IMR-90 (cell line): ENCODE measurements around the gene TFB1M. TPM values are rescaled to one million over a fixed set of nuclear protein-coding genes. Genes with fewer than 3 reads are reported as not detected.

Experiments used
- ATAC-seq: fragments of 200-7000 bp; cut with Tn5 transposase; 2 replicates; pipeline ENCODE4 v1.9.1; 2020; ENCODE audit warnings: low read depth, mild to moderate bottlenecking, moderate library complexity
- BruUV-seq: library from RNA; stranded (reverse); fragments of 400-500 nt; replicated peaks from 2 replicates; lab custom pipeline; 2021; lab: Mats Ljungman, UMichigan
- CTCF ChIA-PET: fragments of 300-600 bp; formaldehyde crosslinking; extraction: SDS; loops from one replicate; lab custom pipeline; 2021; ENCODE audit warnings: antibody characterized with exemption; lab: Yijun Ruan, JAX
- POLR2A ChIA-PET: fragments of 300-600 bp; sonication (Branson Sonifier 250); formaldehyde crosslinking; loops from one replicate; lab custom pipeline; 2022; ENCODE audit warnings: antibody characterized with exemption; ENCODE audit not compliant: unreplicated experiment; lab: Charles Lee
- DNase-seq: peaks from one replicate; pipeline ENCODE4 v3.0.0; 2013
- H2AFZ ChIP-seq: replicated peaks from 2 replicates; pipeline ENCODE3; 2013; ENCODE audit warnings: low read length, mild to moderate bottlenecking; ENCODE audit not compliant: poor library complexity
- H2AK5ac ChIP-seq: 2 replicates; pipeline ENCODE4 v1.6.1; 2013; ENCODE audit warnings: low read depth, low read length, inconsistent platforms
- H2AK9ac ChIP-seq: replicated peaks from 2 replicates; pipeline ENCODE3; 2013; ENCODE audit warnings: mild to moderate bottlenecking, low read depth, low read length, moderate library complexity; ENCODE audit not compliant: poor library complexity
- H2BK120ac ChIP-seq: 2 replicates; pipeline ENCODE4 v1.6.1; 2013; ENCODE audit warnings: low read depth, low read length, inconsistent platforms
- H2BK15ac ChIP-seq: 3 replicates; pipeline ENCODE4 v1.6.1; 2013; ENCODE audit warnings: low read depth, low read length, inconsistent platforms
- H2BK20ac ChIP-seq: 2 replicates; pipeline ENCODE4 v1.6.1; 2013; ENCODE audit warnings: low read depth, mild to moderate bottlenecking, inconsistent platforms, low read length, moderate library complexity
- H2BK5ac ChIP-seq: 2 replicates; pipeline ENCODE4 v1.6.1; 2013; ENCODE audit warnings: mild to moderate bottlenecking, low read depth, low read length, inconsistent platforms; ENCODE audit not compliant: poor library complexity, severe bottlenecking
- H3K14ac ChIP-seq: replicated peaks from 2 replicates; pipeline ENCODE4 v1.6.1; 2013; ENCODE audit warnings: low read depth, low read length, inconsistent platforms
- H3K18ac ChIP-seq: 2 replicates; pipeline ENCODE4 v1.6.1; 2013; ENCODE audit warnings: low read depth, low read length, control low read depth
- H3K23ac ChIP-seq: 2 replicates; pipeline ENCODE4 v1.6.1; 2013; ENCODE audit warnings: low read depth, low read length, inconsistent platforms
- H3K27ac ChIP-seq: 2 replicates; pipeline ENCODE4 v1.5.1; 2013; ENCODE audit warnings: mild to moderate bottlenecking, control low read depth, low read length; ENCODE audit not compliant: insufficient read depth
- H3K27me3 ChIP-seq: 2 replicates; pipeline ENCODE4 v1.6.1; 2013; ENCODE audit warnings: low read length; ENCODE audit not compliant: control insufficient read depth, insufficient read depth
- H3K36me3 ChIP-seq: 2 replicates; pipeline ENCODE4 v1.6.1; 2013; ENCODE audit warnings: low read length, mixed read lengths; ENCODE audit not compliant: control insufficient read depth, insufficient read depth
- H3K4ac ChIP-seq: 2 replicates; pipeline ENCODE4 v1.6.1; 2013; ENCODE audit warnings: low read depth, low read length, inconsistent platforms
- H3K4me1 ChIP-seq: 2 replicates; pipeline ENCODE4 v1.6.1; 2013; ENCODE audit warnings: low read length, mixed read lengths; ENCODE audit not compliant: control insufficient read depth, insufficient read depth
- H3K4me2 ChIP-seq: 2 replicates; pipeline ENCODE4 v1.6.1; 2013; ENCODE audit warnings: low read depth, mild to moderate bottlenecking, control low read depth, low read length, moderate library complexity
- H3K4me3 ChIP-seq: 2 replicates; pipeline ENCODE4 v1.5.1; 2013; ENCODE audit warnings: low read depth, mild to moderate bottlenecking, control low read depth, low read length, moderate library complexity; ENCODE audit not compliant: insufficient read depth
- H3K56ac ChIP-seq: 2 replicates; pipeline ENCODE4 v1.6.1; 2013; ENCODE audit warnings: low read length, inconsistent platforms; ENCODE audit not compliant: insufficient read depth; ENCODE audit errors: extremely low read depth
- H3K79me1 ChIP-seq, 2 experiments: 2 replicates each; pipeline ENCODE4 v1.6.1; 2013; ENCODE audit warnings: low read length in 2 of 2, inconsistent platforms in 1 of 2, low read depth in 1 of 2
- H3K9ac ChIP-seq: 2 replicates; pipeline ENCODE4 v1.6.1; 2013; ENCODE audit warnings: low read depth, low read length, control low read depth
- H3K9me1 ChIP-seq: 2 replicates; pipeline ENCODE4 v1.6.1; 2013; ENCODE audit warnings: low read length, inconsistent platforms; ENCODE audit not compliant: insufficient read depth
- H3K9me3 ChIP-seq: 2 replicates; pipeline ENCODE4 v1.6.1; 2013; ENCODE audit warnings: low read length; ENCODE audit not compliant: control insufficient read depth, insufficient read depth
- H4K20me1 ChIP-seq: 2 replicates; pipeline ENCODE4 v1.6.1; 2013; ENCODE audit warnings: low read length, inconsistent platforms; ENCODE audit not compliant: insufficient read depth
- H4K5ac ChIP-seq: 2 replicates; pipeline ENCODE4 v1.6.1; 2013; ENCODE audit warnings: mild to moderate bottlenecking, low read depth, low read length, control low read depth
- H4K8ac ChIP-seq, 2 experiments: 2 replicates each; pipeline ENCODE4 v1.6.1; 2013; ENCODE audit warnings: low read depth in 2 of 2, low read length in 2 of 2, control low read depth in 1 of 2, inconsistent platforms in 1 of 2
- H4K91ac ChIP-seq: 2 replicates; pipeline ENCODE4 v1.6.1; 2013; ENCODE audit warnings: low read depth, low read length, inconsistent platforms; ENCODE audit not compliant: insufficient read depth
- BHLHE40 ChIP-seq: fragments of 150-350 bp; IDR thresholded peaks from 2 replicates; pipeline ENCODE4 v1.6.1; 2016; ENCODE audit warnings: mild to moderate bottlenecking, low read depth, low read length
- CHD1 ChIP-seq: IDR thresholded peaks from 2 replicates; pipeline ENCODE4 v1.6.1; 2012; ENCODE audit warnings: low read depth, low read length, improper control_type of control experiment
- MAFK ChIP-seq: IDR thresholded peaks from 2 replicates; pipeline ENCODE4 v1.6.1; 2012; ENCODE audit warnings: low read depth, low read length, improper control_type of control experiment
- MAZ ChIP-seq: IDR thresholded peaks from 2 replicates; pipeline ENCODE4 v1.6.1; 2012; ENCODE audit warnings: low read depth, mild to moderate bottlenecking, low read length, improper control_type of control experiment, moderate library complexity, borderline replicate concordance
- POLR2A ChIP-seq: IDR thresholded peaks from 2 replicates; pipeline ENCODE4 v1.6.1; 2012; ENCODE audit warnings: mild to moderate bottlenecking, low read depth, low read length
- RAD21 ChIP-seq: IDR thresholded peaks from 2 replicates; pipeline ENCODE4 v1.6.1; 2012; ENCODE audit warnings: low read length, improper control_type of control experiment
- RFX5 ChIP-seq: IDR thresholded peaks from 2 replicates; pipeline ENCODE4 v1.8.0; 2012; ENCODE audit warnings: low read depth, mild to moderate bottlenecking, low read length, moderate library complexity
- WGBS, 2 experiments: methylation state at CpG; one replicate each; pipeline versions ENCODE4 v1.1.5 to v1.1.7; 2013; ENCODE audit warnings: missing lambda C conversion rate in 2 of 2; ENCODE audit not compliant: insufficient read length in 1 of 2; ENCODE audit errors: extremely low coverage in 2 of 2; 5-methylcytosine and 5-hydroxymethylcytosine counted together
- dilution Hi-C: fragments of 300-500 bp; cut with HindIII; formaldehyde crosslinking; loops from one replicate; pipeline ENCODE4 v1.14.3; 2018; ENCODE audit warnings: low sequenced_read_pairs; ENCODE audit not compliant: unreplicated experiment
- in situ Hi-C: fragments of 300-500 bp; cut with MboI; formaldehyde crosslinking; loops from 3 replicates; pipeline ENCODE4 v1.14.3; 2019; ENCODE audit warnings: low sequenced_read_pairs, inconsistent platforms, mixed read lengths
- intact Hi-C: fragments of 100-400 bp; cut with micrococcal nuclease; formaldehyde crosslinking; loops from 2 replicates; pipeline ENCODE4 v1.10.0; 2022
- polyA plus RNA-seq, 3 experiments: library from polyadenylated mRNA; depleted of rRNA; stranded (reverse); fragments of >200 nt; gene quantifications; 2 replicates each; pipeline ENCODE4 v1.2.3, GENCODE V29; 2012; ENCODE audit warnings: low replicate concordance in 1 of 3
- total RNA-seq: library from RNA; depleted of rRNA; stranded (reverse); fragments of >200 nt; gene quantifications from 2 replicates; pipeline ENCODE4 v1.2.3, GENCODE V29; 2012
- TF ChIP-seq, protein P1 (sequence below): fragments of 150-350 bp; IDR thresholded peaks from 2 replicates; pipeline ENCODE4 v1.6.1; 2017; ENCODE audit warnings: mild to moderate bottlenecking, antibody characterized with exemption, low read length, low read depth
- TF ChIP-seq, protein P2 (sequence below): fragments of 150-350 bp; IDR thresholded peaks from 2 replicates; pipeline ENCODE4 v1.6.1; 2016; ENCODE audit warnings: low read depth, mild to moderate bottlenecking, low read length, moderate library complexity, borderline replicate concordance

The TFB1M gene
- total and polyA plus RNA-seq, 2 of the 4 experiments (the other 2 are of a cell fraction) = 18.1 to 22.4 TPM

DNA sequence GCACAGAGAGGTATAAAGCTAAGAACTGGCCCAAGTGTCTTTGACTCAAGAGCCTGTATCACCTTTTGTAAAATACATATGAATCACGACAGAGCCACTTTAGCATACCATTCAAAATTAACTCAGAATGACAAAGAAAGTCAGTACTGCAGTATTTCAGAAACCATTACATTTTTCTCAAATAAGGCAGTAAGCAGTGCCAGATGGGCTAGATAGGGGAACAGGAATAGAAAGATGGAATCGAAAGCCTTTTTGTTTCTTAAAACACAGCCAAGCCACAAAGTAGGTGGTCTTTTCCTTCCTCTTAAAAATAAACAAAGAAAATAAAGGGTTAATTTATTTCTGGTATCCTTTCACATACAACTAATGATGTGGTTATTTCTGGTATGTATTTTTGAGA lies 40.2 kb downstream of the TFB1M start:
- H3K4me3 ChIP-seq = no peak overlapping the region
- H3K4me2 ChIP-seq = no peak overlapping the region
- TF ChIP-seq, protein P1, sequence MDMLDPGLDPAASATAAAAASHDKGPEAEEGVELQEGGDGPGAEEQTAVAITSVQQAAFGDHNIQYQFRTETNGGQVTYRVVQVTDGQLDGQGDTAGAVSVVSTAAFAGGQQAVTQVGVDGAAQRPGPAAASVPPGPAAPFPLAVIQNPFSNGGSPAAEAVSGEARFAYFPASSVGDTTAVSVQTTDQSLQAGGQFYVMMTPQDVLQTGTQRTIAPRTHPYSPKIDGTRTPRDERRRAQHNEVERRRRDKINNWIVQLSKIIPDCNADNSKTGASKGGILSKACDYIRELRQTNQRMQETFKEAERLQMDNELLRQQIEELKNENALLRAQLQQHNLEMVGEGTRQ = no peak
- no peak for TF ChIP-seq RFX5
- no peak for TF ChIP-seq MAFK
- TF ChIP-seq RAD21 = no peak
- TF ChIP-seq BHLHE40 = no peak
- TF ChIP-seq CHD1 = no peak
- TF ChIP-seq POLR2A = no peak
- TF ChIP-seq MAZ = no peak
- TF ChIP-seq, protein P2, sequence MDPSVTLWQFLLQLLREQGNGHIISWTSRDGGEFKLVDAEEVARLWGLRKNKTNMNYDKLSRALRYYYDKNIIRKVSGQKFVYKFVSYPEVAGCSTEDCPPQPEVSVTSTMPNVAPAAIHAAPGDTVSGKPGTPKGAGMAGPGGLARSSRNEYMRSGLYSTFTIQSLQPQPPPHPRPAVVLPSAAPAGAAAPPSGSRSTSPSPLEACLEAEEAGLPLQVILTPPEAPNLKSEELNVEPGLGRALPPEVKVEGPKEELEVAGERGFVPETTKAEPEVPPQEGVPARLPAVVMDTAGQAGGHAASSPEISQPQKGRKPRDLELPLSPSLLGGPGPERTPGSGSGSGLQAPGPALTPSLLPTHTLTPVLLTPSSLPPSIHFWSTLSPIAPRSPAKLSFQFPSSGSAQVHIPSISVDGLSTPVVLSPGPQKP = no peak
- H2AK5ac ChIP-seq = no peak overlapping the region
- no peak overlapping the region for H3K14ac ChIP-seq
- no TSS peak for BruUV-seq
- no peak overlapping the region for H2AK9ac ChIP-seq
- ATAC-seq = no peak
- H3K9ac ChIP-seq = no peak overlapping the region
- CTCF ChIA-PET = no interaction called here
- no peaks in the 10 kb centered on the region for H3K9me3 ChIP-seq
- no peak overlapping the region for H2BK5ac ChIP-seq
- no peak overlapping the region for H2BK20ac ChIP-seq
- H4K20me1 ChIP-seq = 0 out of 2 replicates have a peak, but pooled peaks cover 3% of the 10 kb centered on the region
- no peak overlapping the region; the same call in 2 of the 3 replicates for H2BK15ac ChIP-seq
- H3K27ac ChIP-seq = peak overlapping the region; percentile 19; the same call in 1 of the 2 replicates
- no peak overlapping the region; the same call in 1 of the 2 replicates for H3K56ac ChIP-seq
- no peak overlapping the region for H3K18ac ChIP-seq
- H3K4me1 ChIP-seq = peaks cover 17% of the 10 kb centered on the region
- peak overlapping the region; percentile 23; the same call in 1 of the 2 replicates for H2BK120ac ChIP-seq
- H3K27me3 ChIP-seq = no peaks in the 10 kb centered on the region
- peak overlapping the region; percentile 22; the same call in 1 of the 2 replicates for H3K4ac ChIP-seq
- in situ Hi-C loops (no loop called here), dilution Hi-C loops (no loop called here), intact Hi-C loops (no loop called here)
- H3K36me3 ChIP-seq = no peaks in the 10 kb centered on the region; the same call in 1 of the 2 replicates
- no peak overlapping the region for H4K91ac ChIP-seq
- H3K79me1 ChIP-seq = peaks cover 16 to 39% of the 10 kb centered on the region in 2 experiments
- H4K5ac ChIP-seq = no peak overlapping the region
- no peak overlapping the region for H2AFZ ChIP-seq
- no peak overlapping the region for H3K23ac ChIP-seq
- whole genome bisulfite sequencing, 2 experiments = no CpG with 5 or more reads among the region's 2 CpGs
- DNase-seq = peak; percentile 35
- H4K8ac ChIP-seq = no peak overlapping the region
- POLR2A ChIA-PET = no interaction called here
- peaks cover 15% of the 10 kb centered on the region for H3K9me1 ChIP-seq
